GM21526 (cell line): ENCODE data around the gene PRR5.

Experiments used
- ATAC-seq: cut with Tn5 transposase; IDR thresholded peaks from one replicate; pipeline ENCODE4 v1.9.1; 2021; ENCODE audit warnings: moderate library complexity; ENCODE audit not compliant: unreplicated experiment, low FRiP score

Gene PRR5

DNA sequence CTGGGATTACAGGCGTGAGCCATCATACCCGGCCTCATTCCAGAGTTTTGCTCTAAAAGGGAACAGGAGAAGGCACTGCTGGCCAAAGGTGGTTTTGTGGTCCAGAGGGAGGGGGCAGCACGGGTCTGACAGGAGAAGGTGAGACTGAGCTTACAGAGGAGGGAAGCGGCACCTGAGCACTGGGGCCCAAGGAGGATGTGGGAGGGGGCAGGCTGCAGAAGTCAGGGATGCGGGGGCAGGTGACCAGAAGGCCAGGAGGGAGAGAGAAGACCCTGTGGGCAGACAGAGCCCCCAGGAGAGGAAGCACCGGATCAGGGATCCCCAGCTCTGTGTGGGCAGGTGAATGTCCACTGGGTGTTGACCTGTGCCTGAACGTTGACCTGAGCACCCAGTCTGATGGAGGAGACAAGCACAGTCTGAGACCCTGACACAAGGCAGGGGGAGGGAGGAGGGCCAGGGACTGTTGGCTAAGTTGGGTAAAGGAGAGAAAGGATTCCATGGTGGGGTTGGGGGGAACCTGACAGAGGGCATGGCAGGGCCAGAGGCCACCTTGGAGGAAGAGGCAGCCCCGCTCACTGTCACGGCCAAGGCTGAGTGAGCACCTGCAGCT is 12.0 kb upstream of the PRR5 start:
- ATAC-seq = no peak

GRCh38 chr22:44691796-44692661 is 10.0 kb upstream of the PRR5 start:
- ATAC-seq = no peak

GRCh38 chr22:44692662-44693007 is 9.4 kb upstream of the PRR5 start:
- no peak for ATAC-seq

DNA sequence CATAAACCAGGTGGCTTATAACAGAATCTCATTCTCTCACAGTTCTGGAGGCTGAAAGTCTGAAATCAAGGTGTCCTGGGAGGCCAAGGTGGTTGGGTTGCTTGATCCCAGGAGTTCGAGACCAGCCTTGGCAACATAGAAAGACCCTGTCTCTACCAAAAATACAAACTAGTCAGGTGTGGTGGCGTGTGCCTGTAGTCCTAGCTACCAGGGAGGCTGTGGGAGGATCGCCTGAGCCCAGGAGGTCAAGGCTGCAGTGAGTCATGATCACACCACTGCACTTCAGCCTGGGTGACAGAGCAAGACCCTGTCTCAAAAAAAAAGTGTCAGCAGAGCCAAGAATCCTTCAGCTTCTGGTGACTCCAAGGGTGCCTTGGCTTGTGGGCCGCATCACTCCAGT is 8.9 kb upstream of the PRR5 start:
- ATAC-seq = no peak

- no peak for ATAC-seq
These were observed 8.2 kb upstream of the PRR5 start for GRCh38 chr22:44693756-44694155.

DNA sequence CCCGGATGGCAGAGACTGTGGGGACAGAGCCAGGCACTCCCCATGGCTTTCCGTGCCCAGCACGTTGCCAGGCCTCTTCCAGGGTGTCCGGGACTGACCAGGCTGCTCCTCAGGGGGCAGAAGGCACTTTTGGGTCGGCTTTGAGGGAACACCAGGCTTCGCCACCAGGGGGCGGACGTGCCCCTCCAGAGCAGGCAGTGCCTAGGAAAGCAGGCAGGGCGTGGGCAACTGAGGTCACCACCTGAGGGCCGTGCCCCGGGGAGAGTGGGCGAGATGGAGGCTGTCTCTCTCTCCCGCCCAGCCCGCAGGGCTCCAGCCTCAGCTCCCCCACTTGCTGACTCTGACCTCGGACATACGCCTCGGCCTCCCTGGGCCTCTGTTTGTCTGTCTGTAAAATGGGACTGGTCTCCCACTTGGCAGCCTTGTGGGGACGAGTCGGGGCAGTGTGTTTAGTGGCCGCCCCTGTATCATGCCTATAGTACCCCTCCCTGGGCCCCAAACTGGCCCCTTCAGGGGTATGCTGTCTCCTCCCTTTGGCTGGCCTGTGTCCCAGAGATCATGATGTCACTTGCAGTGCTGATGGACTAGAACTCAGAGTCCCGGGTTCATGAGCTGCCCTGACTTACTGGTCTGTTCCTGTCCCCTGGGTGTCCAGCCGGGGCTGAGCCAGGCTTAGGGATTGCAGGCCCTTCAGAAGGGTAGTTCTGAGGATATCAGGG is 4.4 kb upstream of the PRR5 start:
- ATAC-seq = no peak

DNA sequence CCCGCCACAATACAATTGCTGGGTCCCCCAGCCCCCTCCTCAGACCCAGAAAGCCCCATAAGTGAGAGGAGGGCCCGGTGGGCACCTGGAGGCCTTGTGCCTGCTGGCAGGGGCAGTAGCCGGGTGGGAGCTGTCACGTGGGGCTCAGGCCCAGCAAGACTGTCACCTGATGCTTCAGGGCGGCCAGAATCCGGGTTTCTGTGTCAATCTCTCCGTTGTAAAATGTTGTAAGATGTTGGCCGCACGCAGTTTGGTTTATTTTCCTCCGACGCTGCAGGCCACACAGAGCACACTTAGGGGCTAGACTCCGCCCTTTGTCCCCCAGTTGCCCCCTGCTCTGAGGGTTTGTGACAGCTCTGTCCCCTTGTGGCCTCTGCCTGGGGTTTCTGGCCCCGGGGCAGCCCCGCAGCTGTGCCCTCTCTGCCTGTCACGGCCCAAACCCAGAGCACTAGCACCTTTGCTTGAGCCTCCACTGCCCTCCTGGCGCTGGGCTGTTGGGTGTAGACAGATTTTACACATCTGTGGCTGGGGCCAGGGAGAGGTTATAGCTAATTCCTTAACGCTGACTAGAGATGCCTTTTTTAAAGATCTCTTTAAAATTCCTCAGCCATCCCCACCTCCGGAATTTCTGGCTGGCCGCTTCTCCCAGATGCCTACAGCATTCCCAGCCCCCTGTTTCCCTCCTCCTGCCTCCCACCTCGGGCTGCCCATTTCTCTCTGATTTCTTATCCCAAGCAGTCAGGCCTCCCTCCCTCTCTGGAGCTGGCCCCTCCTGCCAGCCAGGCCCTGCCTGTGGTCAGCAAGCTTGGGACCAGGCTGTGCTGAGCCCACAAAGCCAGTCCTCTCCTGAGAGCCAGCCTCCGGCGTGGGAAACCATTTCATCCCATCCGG is 3.2 kb upstream of the PRR5 start:
- no peak for ATAC-seq

DNA sequence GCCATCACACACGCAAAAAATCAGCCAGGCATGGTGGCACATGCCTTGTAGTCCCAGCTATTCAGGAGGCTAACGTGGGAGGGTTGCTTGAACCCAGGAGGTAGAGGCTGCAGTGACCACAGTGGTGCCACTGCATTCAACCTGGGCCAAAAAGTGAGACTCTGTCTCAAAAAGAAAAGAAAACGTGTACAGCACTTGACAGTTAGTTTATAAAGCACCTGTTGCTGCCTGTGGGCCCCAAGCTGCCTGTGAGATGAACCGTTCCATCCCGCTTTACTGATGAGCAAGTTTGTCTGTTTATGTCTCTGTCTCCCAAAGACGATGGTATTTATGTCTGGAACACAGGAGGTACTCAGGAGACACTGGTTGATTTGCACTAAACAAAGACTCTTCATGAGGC is 1.5 kb upstream of the PRR5 start:
- ATAC-seq = no peak

- no peak for ATAC-seq
These were observed 715 bp upstream of the PRR5 start for GRCh38 chr22:44701187-44701790.

- ATAC-seq = peak; percentile 34
These were observed 635 bp downstream of the PRR5 start for GRCh38 chr22:44702479-44703198.

GRCh38 chr22:44703255-44703870 is 1.4 kb downstream of the PRR5 start:
- no peak for ATAC-seq

- ATAC-seq = no peak
These were observed 2.4 kb downstream of the PRR5 start for GRCh38 chr22:44704159-44705021.

DNA sequence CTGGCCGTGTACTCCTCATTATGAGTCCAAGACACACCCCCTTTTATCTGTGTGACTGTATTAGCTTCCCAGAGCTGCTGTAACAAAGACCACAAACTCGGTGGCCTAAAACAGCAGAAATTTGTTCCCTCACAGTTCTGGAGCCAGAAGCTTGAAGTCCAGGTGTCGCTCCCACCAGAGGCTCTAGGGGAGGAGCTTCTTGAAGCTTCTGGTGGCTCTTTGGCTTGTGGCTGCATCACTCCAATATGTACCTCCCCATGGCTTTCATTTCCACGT is 3.0 kb downstream of the PRR5 start:
- ATAC-seq = no peak

DNA sequence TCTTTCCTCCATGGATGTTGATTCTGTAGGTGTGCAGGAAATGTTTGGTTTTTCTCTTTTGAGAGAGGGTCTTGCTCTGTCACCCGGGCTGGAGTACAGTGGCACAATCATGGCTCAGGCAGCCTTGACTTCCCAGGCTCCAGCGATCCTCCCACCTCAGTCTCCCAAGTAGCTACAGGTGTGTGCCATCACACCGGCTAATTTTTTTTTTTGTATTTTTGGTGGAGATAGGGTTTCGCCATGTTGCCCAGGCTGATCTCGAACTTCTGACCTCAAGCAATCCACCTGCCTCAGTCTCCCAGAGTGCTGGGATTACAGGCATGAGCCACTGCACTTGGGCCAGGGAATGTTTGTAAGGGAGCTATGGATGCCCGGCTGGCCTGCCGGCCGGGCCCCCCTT is 4.5 kb downstream of the PRR5 start:
- no peak for ATAC-seq

- ATAC-seq = no peak
These were observed 5.2 kb downstream of the PRR5 start for GRCh38 chr22:44707178-44707577.

DNA sequence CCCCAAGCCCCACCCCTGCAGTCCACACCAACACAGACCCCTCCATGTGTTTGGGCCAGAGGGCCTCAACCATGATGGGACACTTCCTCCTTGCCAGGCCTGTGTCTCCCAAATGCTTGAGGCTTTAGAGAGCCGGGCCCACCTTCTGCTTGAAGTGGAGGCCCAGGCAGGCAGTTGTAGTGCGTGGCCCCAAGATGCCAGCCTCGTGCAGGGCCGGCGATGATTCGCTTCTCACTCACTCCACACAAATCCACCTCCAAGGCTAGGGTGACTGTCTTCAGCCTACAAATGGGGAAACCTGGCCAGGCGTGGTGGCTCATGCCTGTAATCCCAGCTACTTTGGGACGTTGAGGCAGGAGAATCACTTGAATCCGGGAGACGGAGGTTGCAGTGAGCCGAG is 5.7 kb downstream of the PRR5 start:
- no peak for ATAC-seq

GRCh38 chr22:44709881-44710392 is 7.9 kb downstream of the PRR5 start:
- ATAC-seq = no peak

DNA sequence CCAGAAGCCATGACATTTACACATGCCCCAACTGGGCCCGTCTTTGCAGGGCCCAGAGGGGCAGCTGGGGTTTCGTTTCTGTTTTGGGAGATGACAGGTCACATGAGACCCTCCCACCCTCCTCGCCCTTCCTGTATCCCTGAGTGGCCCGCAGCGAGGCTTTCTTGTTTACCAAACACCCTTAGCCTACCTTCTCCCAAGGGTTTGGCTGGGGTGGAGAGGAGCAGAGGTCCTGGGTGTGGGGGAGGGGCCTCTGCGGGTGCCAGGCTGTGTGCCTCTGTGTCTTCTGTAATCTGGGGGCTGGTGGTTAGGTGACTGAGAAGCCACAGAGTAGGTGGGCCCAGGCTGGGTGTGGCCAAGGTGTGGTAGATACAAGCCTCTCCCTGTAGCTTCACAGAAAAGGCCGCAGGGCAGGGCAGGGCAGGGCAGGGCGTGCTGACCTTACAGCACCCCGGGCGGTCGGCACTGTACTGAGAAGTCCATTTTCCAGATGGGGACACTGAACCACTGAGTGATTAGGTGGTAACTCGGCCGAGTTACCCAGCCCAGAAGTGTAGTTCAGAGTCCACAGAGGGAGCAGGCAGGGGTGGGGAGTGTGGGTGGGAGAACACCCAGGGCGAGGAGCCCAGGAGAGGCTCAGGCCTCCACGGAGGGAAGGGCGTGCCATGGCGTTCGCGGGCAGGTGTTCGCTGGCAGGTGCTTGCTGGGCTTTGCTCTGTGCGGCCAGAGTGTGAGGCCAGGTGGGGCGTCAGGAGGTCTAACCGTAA is 8.7 kb downstream of the PRR5 start:
- ATAC-seq = no peak
